Stimulated activated CD8-positive, alpha-beta memory T cell treated with anti-CD3 and anti-CD28 coated beads, Interleukin-2, amount 100 ng/mL, for 1 hour (primary cell): ENCODE data around the gene ADPGK.
A peak's percentile ranks its signal among the peaks of the same experiment; 100 is the strongest.
"Not testable (repeated sequence)": the region's sequence is repeated elsewhere in the genome, so short reads cannot be mapped to it uniquely, and the experiment has no call there.

Experiments used
- DNase-seq, 2 donors: peaks; one replicate each; pipeline ENCODE4 v3.0.0-alpha.2; 2020; ENCODE audit warnings: low read depth in 2 of 2

The ADPGK gene

DNA sequence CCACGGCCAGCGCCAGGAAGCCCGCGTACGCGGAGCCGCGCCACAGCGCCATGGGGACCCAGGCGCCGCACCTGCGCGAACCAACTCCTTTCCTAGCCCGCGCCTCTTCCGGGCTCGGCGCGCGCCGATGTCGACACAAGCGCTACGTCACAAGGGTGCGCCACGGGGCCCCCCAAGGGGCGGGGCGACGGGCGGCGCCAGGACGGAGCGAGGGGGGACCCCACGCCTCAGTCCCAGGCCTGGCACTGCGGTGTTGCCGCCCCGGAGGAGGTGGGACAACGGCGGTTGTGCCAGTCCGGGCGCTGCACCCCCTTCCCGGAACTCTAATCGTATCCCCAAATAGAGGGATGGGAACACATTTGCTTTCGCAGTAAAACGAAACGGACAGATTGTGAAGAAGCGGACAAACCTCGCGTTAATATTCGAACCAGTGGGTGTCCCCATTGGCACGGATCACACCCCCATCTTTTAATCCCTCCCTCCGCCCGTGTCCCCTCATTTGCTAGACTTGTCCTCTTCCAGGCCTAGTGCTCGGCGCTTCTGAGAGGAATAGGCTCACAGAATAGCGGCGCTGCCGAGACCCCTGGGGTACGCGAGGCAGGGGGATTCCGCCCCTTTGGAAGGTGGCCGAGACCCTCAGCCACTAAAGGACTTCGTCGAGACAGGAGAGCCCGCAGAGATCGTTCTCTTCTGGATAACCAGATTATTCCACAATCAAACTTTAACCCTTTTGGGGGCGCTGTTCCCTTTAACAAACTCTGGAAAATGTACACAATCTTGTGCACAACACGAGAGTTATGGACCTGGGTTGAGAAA is at the start of gene ADPGK:
TSS of gene ADPGK (minus strand) at position 119 of the 816 bp plus-strand sequence. CDS start at position 52, 67 bp downstream.
- peak; percentile 88 to 95 for DNase-seq

DNA sequence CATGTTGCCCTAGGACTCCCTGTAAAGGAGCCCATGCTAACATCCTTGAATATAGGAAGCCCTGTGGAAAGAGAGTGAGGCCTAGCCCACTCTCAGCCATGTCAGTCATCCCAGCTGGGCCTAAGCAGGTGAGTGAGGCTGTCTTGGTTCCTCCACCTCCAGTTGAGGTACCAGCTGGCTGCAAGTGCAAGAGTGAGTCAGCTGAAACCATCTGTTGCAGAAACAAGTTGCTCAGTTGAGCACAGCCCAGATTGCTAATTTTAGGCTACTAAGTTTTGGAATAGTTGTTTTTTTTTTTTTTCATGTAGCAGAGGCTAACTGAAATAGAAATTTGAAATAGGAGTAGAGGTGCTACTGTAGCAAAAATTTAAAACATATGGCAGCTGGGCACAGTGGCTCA is 43.7 kb upstream of the ADPGK start:
- DNase-seq = no peak

DNA sequence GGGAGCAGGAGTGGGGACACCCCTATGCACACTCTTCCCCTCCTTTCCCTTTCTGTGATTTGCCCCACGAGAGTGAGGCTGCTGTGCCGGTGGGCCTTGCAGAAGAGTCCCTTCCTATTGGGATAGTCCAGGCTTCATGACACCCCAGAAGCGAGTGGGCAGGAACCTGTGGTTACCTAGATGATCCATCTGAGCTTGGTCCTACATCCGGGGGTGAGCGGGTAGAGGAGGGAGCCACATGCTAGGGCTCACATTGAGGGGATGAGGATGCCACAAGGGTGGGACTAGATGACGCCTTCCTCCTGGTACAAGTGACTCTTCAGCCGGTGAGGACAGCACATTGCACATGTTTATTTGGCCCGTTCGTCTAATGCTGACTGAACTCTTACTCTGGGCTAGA is 43.1 kb upstream of the ADPGK start:
- DNase-seq = no peak

DNA sequence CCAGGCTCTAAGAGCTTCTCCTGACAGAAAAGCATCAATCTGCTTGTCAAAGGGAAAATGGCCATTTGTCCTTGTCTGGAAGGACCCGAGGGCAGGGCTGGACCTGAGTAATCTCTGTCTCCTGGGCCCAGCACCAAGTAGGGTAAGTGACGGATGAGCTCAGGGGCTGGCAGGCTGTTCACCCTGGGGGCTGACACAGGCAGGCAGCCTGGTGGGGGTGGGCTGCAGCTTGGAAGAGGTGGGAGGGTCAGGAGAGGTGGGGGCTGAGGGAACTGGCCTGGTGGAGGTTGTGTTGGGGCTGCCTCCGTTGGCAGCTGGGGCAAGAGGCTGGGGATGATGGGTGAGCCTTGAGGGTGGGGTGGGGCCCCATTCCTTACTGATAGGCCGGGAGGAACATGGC is 42.3 kb upstream of the ADPGK start:
- no peak for DNase-seq

DNA sequence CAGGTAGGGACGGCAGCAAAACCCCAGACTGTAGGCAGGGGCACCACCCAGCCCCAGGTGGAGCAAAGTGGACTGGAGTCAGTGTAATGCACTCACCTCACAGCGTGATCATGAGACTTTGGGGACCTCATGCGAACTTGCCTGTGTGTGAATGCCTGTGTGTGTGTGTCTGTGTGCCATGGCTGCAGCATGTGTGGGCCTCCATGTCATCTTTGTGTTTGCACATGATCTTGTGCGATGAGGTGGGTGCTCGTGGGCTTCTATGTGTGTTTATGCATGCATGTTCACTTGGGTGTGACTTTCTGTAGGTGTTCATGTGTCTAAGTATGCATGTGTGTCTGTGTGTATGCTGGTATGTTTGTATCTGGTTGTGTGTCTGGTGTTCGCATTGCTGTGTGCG is 41.2 kb upstream of the ADPGK start:
- no peak for DNase-seq

DNA sequence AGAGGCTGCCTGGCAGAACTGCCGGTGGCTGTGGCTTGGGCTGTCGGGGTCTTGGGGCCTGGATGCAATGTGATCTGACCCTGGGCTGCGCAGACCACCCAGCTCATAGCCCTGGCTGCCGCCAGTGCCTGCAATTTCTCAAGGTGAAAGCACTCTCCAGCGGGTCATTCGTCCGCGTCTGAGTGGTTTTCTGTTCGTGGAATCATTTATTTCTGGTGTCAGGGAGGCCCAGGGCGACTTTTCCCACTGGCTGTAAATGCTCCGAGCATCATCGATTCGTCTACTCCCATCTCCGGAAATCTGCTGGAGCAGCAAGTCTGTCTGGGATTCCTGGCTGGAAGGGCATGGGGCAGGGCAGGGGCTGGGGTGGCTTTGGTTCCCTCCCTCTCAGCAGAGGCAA is 40.6 kb upstream of the ADPGK start:
- DNase-seq = no peak

DNA sequence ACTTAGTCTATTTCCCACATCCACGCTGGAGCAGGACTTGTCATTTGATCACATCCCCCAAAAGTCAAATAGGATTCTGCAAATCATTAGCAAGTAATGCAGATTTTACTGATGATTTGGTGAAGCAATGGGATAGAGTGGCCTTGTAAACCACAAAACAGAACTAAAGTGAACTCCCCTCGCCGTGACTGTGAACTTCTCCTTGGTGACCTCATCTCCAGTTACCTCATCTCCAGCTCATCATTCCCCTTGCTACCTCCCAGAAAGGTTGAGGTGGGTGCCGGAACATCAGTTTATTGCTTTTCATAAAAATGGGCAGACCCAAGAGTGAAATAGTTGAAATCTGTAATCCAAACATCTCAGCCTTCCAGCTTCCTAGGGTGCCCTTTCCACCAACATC is 36.7 kb upstream of the ADPGK start:
- no peak for DNase-seq

DNA sequence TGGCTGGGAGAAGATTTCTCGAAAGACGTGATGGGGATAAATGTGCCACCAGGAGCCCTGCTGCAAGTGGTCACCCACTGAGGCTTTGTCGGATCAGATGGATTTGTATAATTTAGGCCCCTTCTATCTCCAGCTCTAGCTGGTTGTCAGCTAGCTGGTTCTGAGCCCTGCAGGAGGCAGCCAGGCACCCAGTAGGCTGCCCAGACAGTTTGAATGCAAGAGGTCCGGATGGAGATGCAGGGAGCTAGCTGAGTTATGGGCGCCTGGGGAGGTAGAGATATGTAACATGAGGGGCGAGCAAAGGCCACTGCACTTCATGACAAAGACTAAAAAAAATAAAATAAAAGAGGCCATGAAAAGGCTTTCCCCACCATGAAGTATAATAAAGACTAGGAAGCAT is 35.1 kb upstream of the ADPGK start:
- no peak for DNase-seq

DNA sequence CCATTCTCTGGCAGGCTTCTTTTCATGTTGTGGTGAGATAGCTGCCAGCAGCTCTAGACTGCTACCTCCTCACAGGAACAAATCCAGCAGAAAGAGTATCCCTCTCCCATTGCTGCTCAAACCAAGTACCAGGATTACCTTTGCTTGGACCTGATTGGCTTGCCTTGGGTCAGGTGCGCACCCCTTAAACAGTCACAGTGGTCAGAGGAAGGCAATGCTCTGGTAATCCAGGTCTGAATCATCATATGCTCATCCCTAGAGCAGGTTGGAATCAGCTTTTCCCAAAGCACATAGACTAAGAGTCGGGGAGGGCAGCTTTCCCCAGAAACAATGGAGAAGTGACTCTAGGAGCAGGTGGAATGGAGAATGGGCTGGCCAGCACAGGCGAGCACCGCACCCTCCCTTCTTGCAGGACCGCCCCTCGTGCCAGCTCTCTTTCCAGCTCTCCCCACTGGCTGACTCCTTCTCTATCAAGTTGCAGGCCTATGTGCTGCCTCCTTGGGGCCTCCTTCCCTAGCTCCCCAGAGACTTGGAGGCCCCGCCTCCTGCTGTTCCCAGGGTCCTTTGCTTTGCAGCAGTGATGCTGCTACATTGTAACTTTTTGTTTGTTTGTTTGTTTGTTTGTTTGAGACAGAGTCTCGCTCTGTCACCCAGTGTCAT is 29.9 kb upstream of the ADPGK start:
- DNase-seq = no peak

DNA sequence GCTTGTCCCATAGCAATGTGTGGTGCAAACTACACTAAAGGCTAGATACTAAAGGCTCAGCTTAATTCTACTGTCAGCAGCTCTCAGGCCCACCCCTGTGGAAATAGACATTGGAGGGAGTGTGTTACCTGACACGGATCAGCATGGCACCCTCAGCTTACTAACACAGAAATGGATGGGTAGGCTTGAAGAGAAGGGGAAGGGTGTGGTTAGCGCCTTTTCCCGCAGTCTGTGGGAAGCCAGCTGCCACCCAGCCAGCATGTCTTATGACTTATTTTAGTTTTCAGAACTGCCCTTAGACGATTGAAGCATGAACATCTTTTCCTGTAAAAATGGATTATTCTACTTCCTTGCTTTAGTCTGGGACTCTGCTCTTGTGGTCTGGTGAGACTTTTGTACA is 25.8 kb upstream of the ADPGK start:
- DNase-seq = no peak

DNA sequence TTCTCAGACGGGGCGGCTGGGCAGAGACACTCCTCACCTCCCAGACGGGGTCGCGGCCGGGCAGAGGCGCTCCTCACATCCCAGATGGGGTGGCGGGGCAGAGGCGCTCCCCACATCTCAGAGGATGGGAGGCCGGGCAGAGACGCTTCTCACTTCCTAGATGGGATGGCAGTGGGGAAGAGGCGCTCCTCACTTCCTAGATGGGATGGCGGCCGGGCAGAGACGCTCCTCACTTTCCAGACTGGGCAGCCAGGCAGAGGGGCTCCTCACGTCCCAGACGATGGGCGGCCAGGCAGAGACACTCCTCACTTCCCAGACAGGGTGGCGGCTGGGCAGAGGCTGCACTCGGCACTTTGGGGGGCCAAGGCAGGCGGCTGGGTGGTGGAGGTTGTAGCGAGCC is 23.8 kb upstream of the ADPGK start:
- DNase-seq = not testable (repeated sequence)

DNA sequence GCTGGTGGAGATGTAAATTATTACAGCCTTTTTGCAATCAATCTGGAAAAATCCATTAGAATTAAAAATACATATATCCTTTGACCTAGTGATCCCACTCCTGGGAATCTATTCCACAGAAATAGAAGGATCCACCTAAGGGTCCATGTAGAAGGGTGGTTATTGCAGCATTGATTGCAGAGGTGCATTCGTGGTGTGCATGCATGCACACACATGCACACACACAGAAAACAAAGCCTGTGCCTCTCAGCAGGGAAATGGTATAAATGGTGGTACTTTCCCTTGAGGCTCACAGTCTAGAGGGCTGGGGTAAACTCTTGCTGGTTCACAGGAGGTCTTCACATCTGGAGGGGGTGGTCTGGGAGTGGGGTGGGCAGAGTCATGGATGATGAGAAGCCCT is 19.4 kb upstream of the ADPGK start:
- DNase-seq = no peak

DNA sequence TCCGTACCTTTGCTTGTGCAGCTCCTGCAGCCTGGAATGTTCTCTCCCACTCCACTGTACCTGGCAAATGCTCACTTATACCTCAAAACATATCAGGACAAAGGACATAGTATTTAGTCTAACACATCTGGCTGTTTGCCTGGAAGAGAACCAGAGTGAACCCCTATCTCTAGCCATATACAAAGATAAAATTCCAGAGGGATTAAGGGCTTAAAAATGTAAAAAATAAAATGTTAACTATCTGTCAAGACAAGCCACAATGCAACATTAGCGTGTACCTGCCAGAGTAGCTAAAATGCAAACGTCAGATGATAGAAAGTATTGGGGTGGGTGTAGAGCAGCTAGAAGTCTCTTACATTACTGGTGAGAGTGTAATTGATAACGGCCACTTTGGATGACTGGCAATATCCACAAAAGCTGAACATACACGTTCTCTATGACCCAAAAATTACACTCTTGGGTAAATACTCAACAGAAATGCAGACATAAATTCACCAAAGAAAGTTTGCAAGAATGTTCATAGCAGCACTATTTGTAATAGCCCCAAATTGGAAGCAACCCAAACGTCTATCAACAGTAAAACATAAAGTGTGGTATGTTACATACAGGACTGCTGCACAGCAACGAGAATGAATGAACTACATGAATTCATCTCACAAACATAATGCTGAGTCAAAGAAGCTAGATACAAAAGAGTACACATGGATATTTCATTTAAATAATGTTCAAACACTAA is 18.2 kb upstream of the ADPGK start:
- DNase-seq = no peak

DNA sequence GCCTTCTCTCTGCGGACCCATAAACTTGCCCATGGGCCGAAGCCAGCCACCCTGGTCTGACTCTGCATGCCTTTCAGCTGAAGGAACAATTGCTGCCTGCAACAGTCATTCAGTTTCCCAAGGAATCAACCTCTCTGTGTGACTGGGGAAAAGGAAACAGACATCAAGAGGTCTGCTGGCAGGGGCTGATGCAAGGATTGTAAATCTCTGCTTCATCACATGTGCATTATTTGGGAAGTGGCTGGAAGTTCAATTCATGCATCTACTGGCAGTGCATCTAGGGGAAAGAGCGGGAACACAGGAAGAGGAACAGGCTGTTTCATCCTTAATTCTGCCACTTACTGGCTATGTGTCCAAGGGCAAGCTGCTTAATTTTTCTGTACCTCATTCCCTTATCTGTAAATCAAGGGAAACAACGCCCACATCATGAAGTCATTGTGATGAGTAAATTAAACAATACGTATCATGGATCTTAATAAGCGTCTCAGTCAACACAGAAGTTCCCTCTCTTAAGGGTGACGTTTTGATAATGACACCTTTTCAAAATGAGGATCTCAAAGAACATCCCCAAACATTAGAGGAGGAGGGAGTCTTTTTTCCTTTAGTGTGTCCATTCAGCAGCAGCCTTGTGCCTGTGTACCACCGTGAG is 17.4 kb upstream of the ADPGK start:
- no peak for DNase-seq

DNA sequence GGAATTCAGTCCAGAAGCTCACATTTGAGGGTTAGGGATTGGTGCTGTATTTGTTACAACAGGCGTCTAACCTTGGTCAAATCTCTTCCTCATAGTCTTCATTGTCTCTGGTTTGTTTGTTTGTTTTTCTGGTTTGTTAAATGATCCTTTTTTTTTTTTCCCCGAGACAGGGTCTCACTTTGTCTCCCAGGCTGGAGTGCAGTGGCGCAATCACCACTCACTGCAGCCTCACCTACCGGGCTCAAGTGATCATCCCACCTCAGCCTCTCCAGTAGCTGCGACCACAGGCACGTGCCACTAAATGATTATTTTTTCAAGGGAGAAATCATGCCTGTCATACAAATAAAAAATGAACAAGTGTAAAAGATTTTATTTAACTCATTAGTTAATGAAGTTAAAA is 14.3 kb upstream of the ADPGK start:
- no peak for DNase-seq

DNA sequence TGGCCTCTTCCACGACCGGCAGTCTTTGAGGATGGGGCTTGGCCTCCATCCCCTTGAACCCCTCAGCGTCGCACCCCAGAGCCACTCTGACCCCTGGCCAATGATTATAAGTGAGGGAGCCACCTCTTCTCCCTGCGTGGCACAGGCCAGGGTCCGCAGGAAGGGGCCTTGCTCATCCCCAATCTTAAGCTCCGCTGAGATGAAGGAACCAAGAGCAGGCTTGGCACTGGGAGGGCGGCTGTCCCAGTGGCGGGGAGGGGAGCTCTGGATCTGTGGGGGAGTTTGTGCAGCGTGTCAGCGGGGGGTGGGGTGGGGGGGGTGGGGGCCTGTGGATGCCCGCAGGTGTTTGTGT is 13.8 kb upstream of the ADPGK start:
- DNase-seq = no peak

DNA sequence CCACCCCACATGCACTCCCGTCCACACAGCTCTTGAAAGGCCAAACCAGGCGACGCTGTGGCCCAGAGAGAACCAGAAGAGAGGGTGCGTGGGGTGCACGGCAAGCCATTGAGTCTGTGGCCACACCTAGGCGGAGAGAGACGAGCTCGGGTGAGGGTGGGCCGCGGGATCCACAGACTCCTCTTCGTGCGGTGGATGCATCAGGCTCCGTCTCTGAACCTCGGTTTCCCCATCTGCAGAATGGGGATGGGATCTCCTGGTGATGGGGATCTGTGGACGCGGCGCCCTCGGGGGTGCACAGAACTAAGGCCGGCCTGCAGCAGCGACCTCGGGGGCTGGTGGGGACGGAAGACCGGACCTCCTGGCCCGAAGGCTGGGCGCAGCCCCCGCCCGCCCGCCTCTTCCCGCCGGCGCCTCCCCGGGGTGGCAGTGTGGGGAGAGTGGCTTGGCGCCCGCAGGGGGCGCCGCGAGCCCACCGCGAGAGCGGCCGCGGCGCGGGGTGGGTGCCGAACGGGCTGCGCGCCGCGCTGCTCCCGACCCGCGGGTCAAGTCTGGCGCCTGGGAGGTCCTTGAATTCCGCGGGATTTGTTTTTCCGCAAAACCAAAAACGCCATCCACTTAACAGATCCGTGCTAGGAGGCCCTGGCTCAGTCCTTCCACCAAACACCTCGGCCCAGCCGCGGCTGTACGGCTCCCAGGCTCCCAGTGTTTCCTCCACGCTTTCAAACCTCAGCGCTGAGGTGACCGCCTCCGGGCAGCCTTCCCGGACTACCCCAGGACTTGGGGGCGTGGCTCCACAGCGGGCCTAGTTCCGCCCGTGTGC is 13.2 kb upstream of the ADPGK start:
- no peak for DNase-seq

DNA sequence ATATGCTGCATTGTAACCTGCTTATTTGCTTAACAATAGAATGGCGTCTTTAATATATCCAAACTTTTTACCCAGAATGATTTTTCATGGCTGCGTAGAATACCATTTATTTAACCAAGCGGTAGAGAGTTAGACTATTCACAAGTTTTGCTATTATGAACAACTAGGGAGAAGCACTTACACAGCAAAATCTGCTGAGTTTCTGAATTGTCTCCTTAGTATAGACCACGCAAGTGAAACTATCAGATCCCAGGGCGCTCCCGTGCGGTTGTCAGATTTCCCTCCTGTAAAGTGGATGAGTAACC is 12.6 kb upstream of the ADPGK start:
- DNase-seq = no peak

DNA sequence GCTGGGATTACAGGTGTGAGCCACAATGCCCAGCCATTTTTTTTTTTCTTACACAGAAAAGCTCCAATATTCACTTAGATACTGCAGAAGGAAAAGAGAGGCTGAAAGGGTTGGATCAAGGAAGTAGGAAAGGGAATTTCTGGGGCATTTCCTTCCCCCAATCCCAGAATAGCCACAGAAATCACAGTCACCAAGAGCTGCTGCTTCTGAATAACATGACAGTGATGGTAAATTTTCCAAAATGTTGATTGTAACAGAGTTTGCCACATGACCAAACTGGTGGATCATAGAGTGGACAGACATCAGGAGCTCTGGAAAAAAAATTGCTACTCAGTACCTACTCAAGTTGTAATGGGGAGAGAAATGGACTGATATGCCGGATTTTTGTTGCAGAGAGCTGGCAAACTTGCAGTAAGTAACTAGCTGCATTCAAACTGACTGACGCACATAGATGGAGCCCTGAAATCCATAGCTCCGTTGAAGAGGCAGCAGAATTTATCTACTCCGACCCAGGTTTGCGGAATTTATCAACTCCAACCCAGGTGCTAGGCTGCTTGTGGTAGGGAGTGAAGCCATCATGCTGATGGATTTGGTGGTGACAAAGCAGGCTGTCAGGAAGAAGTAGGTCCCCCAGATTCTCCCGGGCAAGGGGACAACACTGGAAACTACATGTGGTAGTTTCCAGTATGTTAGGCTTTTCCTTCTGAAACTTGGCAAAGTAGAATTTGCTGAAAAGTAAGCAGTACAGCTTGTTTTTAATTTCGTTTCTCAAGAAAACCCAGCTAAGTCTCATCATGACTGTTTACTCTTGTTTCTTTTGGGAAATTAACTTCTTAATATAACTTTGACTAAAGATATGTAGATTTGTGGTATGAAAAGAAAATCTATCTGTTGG is 10.5 kb upstream of the ADPGK start:
- DNase-seq = no peak

DNA sequence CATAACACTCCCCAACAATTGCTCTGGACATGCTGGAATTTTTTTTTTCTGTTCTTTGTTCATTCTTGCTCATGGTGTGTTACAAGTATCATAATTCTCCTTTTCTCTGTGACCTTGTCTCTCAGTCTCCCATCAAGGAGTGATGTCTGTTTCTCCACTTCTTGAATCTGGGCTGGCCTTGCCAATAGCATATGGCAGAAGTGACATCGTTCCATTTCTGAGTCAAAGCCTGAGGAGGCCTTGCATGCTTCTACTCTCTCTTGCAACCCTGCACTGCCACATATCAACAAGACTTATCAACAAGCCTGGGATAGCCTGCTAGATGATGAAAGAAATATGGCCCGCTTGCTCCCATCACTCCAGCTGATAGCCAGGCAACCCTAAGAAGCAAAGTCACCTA is 8.9 kb upstream of the ADPGK start:
- no peak for DNase-seq
